PC-9 (cell line): ENCODE measurements around the gene CYTH2. TPM values are rescaled to one million over a fixed set of nuclear protein-coding genes. Genes with fewer than 3 reads are reported as not detected.

Experiments
- BruUV-seq: library from RNA; stranded (reverse); fragments of 400-500 nt; replicated peaks from 2 replicates; lab custom pipeline; 2021; lab: Mats Ljungman, UMichigan
- CTCF ChIA-PET: fragments of 300-600 bp; sonication (Branson Sonifier 250); formaldehyde crosslinking; loops from one replicate; lab custom pipeline; 2022; ENCODE audit warnings: antibody characterized with exemption; lab: Charles Lee
- POLR2A ChIA-PET: fragments of 300-600 bp; sonication (Branson Sonifier 250); formaldehyde crosslinking; loops from one replicate; lab custom pipeline; 2022; ENCODE audit warnings: antibody characterized with exemption; ENCODE audit not compliant: unreplicated experiment; lab: Charles Lee
- DNase-seq, 2 experiments: peaks; one replicate each; pipeline versions ENCODE4 v3.0.0 to v3.0.0-alpha.2; 2015 to 2022; ENCODE audit warnings: mixed read lengths in 1 of 2
- H2AFZ ChIP-seq: fragments of 200-600 bp; sonication (generic); 2 replicates; pipeline ENCODE4 v1.8.1; 2017; ENCODE audit warnings: antibody characterized with exemption
- H3F3A ChIP-seq: fragments of 200-600 bp; sonication (generic); 2 replicates; pipeline ENCODE4 v1.8.1; 2017; ENCODE audit warnings: antibody characterized with exemption, mild to moderate bottlenecking, low read depth; ENCODE audit not compliant: insufficient read depth
- H3K27ac ChIP-seq: fragments of 200-600 bp; sonication (generic); 2 replicates; pipeline ENCODE4 v1.6.1; 2016; ENCODE audit warnings: mixed run types
- H3K27me3 ChIP-seq: fragments of 200-600 bp; sonication (generic); 2 replicates; pipeline ENCODE4 v1.6.1; 2016; ENCODE audit warnings: low read depth, mixed run types; ENCODE audit not compliant: insufficient read depth
- H3K36me3 ChIP-seq: fragments of 200-600 bp; sonication (generic); 2 replicates; pipeline ENCODE4 v1.6.1; 2016; ENCODE audit warnings: low read depth, mixed run types
- H3K4me1 ChIP-seq: fragments of 200-600 bp; sonication (generic); replicated peaks from 2 replicates; pipeline ENCODE4 v1.6.1; 2016; ENCODE audit warnings: mixed run types; ENCODE audit not compliant: insufficient read depth
- H3K4me2 ChIP-seq: fragments of 200-600 bp; sonication (generic); 2 replicates; pipeline ENCODE4 v1.6.1; 2017; ENCODE audit warnings: mixed run types
- H3K4me3 ChIP-seq: fragments of 200-600 bp; sonication (generic); 2 replicates; pipeline ENCODE4 v1.6.1; 2016; ENCODE audit warnings: mixed run types
- H3K79me2 ChIP-seq: fragments of 200-600 bp; sonication (generic); 2 replicates; pipeline ENCODE4 v1.6.1; 2017; ENCODE audit warnings: low read depth, mixed run types
- H3K9me2 ChIP-seq: fragments of 200-600 bp; sonication (generic); 2 replicates; pipeline ENCODE4 v1.8.1; 2017; ENCODE audit warnings: mild to moderate bottlenecking; ENCODE audit not compliant: insufficient read depth
- H3K9me3 ChIP-seq: fragments of 200-600 bp; sonication (generic); 2 replicates; pipeline ENCODE4 v1.8.1; 2016; ENCODE audit warnings: low read depth; ENCODE audit not compliant: insufficient read depth
- H4K20me1 ChIP-seq: fragments of 200-600 bp; sonication (generic); 2 replicates; pipeline ENCODE4 v1.8.1; 2017; ENCODE audit not compliant: insufficient read depth
- EZH2 ChIP-seq: fragments of 200-600 bp; sonication (generic); IDR thresholded peaks from 2 replicates; pipeline ENCODE4 v1.8.0; 2017; ENCODE audit warnings: antibody characterized with exemption, low read depth
- intact Hi-C: fragments of 100-400 bp; cut with micrococcal nuclease; formaldehyde crosslinking; loops from one replicate; pipeline ENCODE4 v1.10.0; 2022; ENCODE audit not compliant: unreplicated experiment
- total RNA-seq: library from RNA; stranded (reverse); gene quantifications from 2 replicates; pipeline ENCODE4 v1.2.3, GENCODE V29; 2021
- TF ChIP-seq, protein P1 (sequence below): fragments of 200-600 bp; sonication (generic); conservative IDR thresholded peaks from 2 replicates; pipeline ENCODE4 v1.6.1; 2017; ENCODE audit warnings: mixed run types, antibody characterized with exemption, mild to moderate bottlenecking, moderate library complexity

CYTH2 gene
- total RNA-seq, 1 experiment from 2014 or later = 74.4 TPM

- intact Hi-C loops = loop anchor here (2.0 kb wide), 1 partner anchor 39 kb away; the partner anchor contains the start of gene SULT2B1
These were observed 44.3 kb downstream of the CYTH2 start for GRCh38 chr19:48513289-48514122.

GRCh38 chr19:48514123-48514458, 44.9 kb downstream of the CYTH2 start:
- peak overlapping the region; percentile 83; the same call in 1 of the 2 replicates for H3K4me3 ChIP-seq
- H3K4me1 ChIP-seq = no peaks in the 10 kb centered on the region
- no peaks in the 10 kb centered on the region for H3K79me2 ChIP-seq
- H3K36me3 ChIP-seq = no peaks in the 10 kb centered on the region
- H3K27ac ChIP-seq = no peak overlapping the region
- peaks cover 45% of the 10 kb centered on the region; the same call in 1 of the 2 replicates for H3F3A ChIP-seq
- no TSS peak for BruUV-seq
- no peaks in the 10 kb centered on the region for H4K20me1 ChIP-seq
- DNase-seq = no peak
- peak overlapping the region; percentile 94 for H2AFZ ChIP-seq
- intact Hi-C loops = no loop called here
- no peaks in the 10 kb centered on the region for H3K27me3 ChIP-seq
- CTCF ChIA-PET = interaction anchor here (1.1 kb wide), 1 partner anchor 70 kb away, joined by 3 read pairs; no protein-coding TSS in a partner anchor
- POLR2A ChIA-PET = interaction anchor here (0.6 to 0.7 kb wide), 2 partner anchors 54 to 244 kb away, joined by 3 to 11 read pairs; partner anchors contain the start of gene ZNF114
- H3K9me3 ChIP-seq = no peaks in the 10 kb centered on the region
- peak overlapping the region; percentile 83 for H3K4me2 ChIP-seq
- no peaks in the 10 kb centered on the region for H3K9me2 ChIP-seq
- no peak for TF ChIP-seq EZH2
- TF ChIP-seq, protein P1, sequence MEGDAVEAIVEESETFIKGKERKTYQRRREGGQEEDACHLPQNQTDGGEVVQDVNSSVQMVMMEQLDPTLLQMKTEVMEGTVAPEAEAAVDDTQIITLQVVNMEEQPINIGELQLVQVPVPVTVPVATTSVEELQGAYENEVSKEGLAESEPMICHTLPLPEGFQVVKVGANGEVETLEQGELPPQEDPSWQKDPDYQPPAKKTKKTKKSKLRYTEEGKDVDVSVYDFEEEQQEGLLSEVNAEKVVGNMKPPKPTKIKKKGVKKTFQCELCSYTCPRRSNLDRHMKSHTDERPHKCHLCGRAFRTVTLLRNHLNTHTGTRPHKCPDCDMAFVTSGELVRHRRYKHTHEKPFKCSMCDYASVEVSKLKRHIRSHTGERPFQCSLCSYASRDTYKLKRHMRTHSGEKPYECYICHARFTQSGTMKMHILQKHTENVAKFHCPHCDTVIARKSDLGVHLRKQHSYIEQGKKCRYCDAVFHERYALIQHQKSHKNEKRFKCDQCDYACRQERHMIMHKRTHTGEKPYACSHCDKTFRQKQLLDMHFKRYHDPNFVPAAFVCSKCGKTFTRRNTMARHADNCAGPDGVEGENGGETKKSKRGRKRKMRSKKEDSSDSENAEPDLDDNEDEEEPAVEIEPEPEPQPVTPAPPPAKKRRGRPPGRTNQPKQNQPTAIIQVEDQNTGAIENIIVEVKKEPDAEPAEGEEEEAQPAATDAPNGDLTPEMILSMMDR = no peak

More at GRCh38 chr19:48513289-48514122, 44.3 kb downstream of the CYTH2 start:
- Histone ChIP-seq H3K9me2 (no peaks in the 10 kb centered on the region), H4K20me1 (no peaks in the 10 kb centered on the region), H3K27me3 (no peaks in the 10 kb centered on the region), H3K9me3 (no peaks in the 10 kb centered on the region), H3K36me3 (no peaks in the 10 kb centered on the region), H3K4me2 (peak overlapping the region; percentile 83), H3F3A (peaks cover 45% of the 10 kb centered on the region; the same call in 1 of the 2 replicates), H3K79me2 (no peaks in the 10 kb centered on the region), H2AFZ (peak overlapping the region; percentile 94), H3K4me3 (peak overlapping the region; percentile 83), H3K4me1 (no peaks in the 10 kb centered on the region; the same call in 1 of the 2 replicates), H3K27ac (no peak overlapping the region)
- DNase-seq = peak; percentile 62 to 68
- no peak for TF ChIP-seq EZH2
- TF ChIP-seq, protein P1 = no peak
- ChIA-PET CTCF (interaction anchor here (1.1 kb wide), 1 partner anchor 71 kb away, joined by 3 read pairs; no protein-coding TSS in a partner anchor), POLR2A (interaction anchor here (0.6 to 0.7 kb wide), 2 partner anchors 55 to 244 kb away, joined by 3 to 11 read pairs; partner anchors contain the start of gene ZNF114)
- TSS peak; percentile 75 for BruUV-seq

GRCh38 chr19:48516536-48516935, 47.4 kb downstream of the CYTH2 start:
- no peak overlapping the region for H2AFZ ChIP-seq
- H3K27ac ChIP-seq = no peak overlapping the region
- no peaks in the 10 kb centered on the region for H3K79me2 ChIP-seq
- H3K36me3 ChIP-seq = no peaks in the 10 kb centered on the region
- intact Hi-C loops = no loop called here
- H3K4me3 ChIP-seq = no peak overlapping the region
- H3K4me1 ChIP-seq = no peaks in the 10 kb centered on the region
- H4K20me1 ChIP-seq = no peaks in the 10 kb centered on the region
- no peaks in the 10 kb centered on the region for H3K9me2 ChIP-seq
- BruUV-seq = no TSS peak
- TF ChIP-seq EZH2 = no peak
- TF ChIP-seq, protein P1 = no peak
- peaks cover 45% of the 10 kb centered on the region; the same call in 1 of the 2 replicates for H3F3A ChIP-seq
- POLR2A ChIA-PET = no interaction called here
- no peak overlapping the region for H3K4me2 ChIP-seq
- H3K27me3 ChIP-seq = no peaks in the 10 kb centered on the region
- H3K9me3 ChIP-seq = no peaks in the 10 kb centered on the region
- DNase-seq = no peak
- CTCF ChIA-PET = no interaction called here
